Activated T-helper 9 cell treated with anti-CD3 and anti-CD28 coated beads, Interleukin-2, amount 50 U/mL, for 16 hours (primary cell): ENCODE results near the gene NEK1.
"Not testable (repeated sequence)": the region's sequence is repeated elsewhere in the genome, so short reads cannot be mapped to it uniquely, and the experiment has no call there.

ENCODE experiments used
- DNase-seq: peaks from one replicate; pipeline ENCODE4 v3.0.0-alpha.2; 2020; ENCODE audit warnings: low read depth

NEK1 gene

DNA sequence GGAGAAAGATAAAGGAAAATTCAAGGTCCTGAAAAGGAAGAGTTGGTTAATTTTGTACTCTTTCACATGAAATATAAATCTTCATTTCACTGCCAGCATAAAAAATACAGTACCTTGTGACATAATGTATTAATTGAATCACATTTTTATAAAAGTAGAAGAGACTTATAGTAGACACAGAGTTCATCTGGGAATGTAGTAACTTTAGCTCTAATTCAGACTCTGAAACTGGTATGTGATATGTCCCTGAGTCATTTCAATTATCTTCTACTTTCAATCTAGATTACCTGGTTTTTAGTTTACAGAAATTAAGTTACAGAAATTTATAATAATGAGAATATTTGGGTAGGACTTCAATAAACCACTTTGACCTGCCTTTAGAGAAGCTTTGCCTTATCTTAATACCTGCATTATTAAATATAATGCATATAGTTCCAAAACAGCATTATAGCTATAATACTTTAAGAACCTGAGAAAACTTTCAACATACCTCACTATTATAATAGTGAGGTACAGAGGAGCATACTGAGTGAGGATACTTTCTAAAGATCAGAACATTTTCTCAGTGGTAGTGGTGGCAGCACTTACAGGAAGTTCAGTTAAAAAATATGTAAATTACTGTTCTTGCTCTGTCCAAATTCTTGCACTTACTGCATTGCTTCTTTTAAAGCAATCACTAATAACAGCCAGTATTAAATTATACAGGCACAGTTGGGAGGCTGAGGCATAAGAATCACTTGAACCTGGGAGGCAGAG lies 11.2 kb downstream of the NEK1 start:
- no peak for DNase-seq

DNA sequence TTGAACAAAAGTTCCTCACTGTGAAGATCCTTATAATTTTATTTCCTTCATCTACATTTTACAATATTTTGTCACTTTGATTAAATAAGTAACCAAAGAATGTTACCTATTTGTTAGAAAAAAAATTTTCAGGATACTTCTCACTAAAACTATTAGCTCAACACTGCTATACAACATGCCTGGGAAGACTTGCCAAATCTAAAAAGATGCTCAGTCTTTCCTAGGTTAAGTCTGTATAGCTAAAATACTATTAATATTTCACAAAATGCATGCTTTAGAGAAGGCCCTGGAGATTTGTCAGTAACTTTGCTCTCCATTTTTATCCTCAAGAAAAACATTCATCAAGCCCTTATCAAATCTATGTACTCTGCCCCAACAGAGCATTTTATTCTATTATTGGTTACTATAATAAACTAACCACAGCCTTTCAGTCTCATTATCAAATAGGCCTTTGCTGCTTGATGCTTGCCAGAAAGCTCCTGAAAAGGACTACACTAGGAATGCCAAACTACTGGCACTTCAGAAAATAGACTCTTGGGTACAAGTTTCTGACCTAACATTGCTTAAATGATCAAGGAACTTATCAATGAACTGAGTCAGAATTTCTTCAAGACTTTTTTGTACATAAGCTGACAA lies 17.7 kb downstream of the NEK1 start:
- no peak for DNase-seq

DNA sequence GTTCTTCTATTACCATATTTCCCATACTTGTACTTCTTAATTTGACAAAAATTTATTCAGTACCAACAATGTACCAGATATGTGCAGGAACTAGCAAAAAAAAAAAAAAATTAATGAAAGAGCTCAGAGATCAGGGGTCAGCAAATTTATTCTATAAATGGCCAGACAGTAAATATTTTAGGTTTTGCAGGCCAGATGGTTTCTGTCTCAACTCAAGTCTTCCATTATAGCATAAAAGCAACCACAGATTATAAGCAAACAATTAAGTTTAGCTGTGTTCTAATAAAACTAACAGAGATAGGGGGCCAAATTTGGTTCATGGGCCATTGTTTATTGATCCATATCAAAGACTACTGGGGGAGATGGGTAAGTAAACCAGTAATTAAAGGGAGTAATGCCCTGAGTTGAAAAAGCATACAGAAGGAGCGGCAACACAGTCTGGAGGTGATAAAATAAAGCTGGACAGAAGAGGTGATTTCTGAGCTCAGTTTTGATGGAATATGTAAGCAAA lies 19.3 kb downstream of the NEK1 start:
- no peak for DNase-seq

DNA sequence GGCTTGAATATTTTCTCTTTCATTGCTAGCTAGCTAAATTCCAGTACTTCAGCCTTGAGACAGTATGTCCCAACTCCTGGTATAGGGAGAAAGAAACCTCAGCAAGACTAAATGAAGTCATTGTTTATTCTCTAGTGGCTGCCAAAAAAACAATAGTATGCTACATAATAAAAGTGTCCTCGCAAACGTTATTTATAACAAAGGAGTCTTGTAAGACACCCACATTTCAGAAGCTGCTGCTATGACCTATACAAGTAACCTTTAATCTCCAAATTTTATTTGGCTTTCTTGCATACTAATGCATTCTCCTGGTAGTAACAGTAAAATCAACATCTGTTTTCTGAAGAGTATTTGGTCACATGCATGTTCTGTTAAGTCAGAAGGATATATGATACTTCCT lies 28.8 kb downstream of the NEK1 start:
- DNase-seq = no peak

DNA sequence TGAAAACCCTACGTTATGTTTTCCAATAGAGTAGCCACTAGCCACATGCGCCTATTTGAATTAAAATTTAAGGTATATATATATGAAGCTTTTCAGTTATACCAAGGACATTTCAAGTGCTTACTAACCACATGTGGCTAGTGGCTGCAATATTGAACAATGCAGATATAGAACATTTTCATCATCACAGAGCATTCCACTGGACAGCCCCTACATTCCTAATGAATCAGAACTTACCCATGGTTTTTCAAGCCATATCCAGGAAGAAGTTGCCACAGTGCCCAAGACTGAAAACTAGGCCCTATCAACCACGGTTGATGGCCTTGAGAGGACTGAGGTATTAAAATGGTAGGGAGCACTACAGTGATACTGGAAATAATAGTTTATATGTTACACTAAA lies 29.7 kb downstream of the NEK1 start:
- DNase-seq = no peak

DNA sequence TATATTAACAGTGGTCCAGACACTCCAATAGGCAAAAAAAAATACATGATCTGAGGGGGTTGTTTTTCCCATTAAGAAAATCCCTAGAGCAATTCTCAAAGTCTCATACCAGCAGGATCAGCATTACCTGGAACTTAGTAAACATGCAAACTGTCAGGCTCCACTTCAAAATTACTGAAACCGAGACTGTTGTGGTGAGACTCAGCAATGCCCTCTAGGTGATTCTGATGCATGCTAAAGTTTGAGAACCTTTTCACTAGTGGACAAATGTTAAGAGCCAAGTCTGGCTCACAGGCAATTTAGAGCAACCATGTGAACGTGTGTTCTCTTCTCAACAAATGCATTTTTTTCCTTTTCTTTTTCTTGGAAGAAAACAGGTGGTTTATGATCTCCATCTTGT lies 30.2 kb downstream of the NEK1 start:
- DNase-seq = no peak

DNA sequence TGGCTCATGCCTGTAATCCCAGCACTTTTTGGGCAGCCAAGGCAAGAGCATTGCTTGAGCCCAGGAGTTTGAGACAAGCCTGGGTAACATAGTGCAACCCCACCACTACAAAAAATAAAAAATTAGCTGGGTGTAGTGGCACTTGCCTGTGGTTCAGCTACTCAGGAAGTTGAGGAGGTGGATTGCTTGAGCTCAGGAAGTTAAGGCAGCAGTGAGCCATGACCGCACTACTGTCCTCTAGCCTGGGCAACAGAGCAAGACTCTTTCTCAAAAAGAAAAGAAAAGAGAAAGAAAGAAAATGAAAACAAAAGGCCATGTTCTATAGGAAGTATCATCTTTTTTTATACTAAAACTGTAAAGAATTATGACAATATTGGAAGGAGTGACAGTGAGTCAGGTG lies 38.5 kb downstream of the NEK1 start:
- no peak for DNase-seq

- no peak for DNase-seq
Measured at GRCh38 chr4:169571435-169571834, 40.9 kb downstream of the NEK1 start.

- not testable (repeated sequence) for DNase-seq
Measured at GRCh38 chr4:169571012-169571411, 41.4 kb downstream of the NEK1 start.

DNA sequence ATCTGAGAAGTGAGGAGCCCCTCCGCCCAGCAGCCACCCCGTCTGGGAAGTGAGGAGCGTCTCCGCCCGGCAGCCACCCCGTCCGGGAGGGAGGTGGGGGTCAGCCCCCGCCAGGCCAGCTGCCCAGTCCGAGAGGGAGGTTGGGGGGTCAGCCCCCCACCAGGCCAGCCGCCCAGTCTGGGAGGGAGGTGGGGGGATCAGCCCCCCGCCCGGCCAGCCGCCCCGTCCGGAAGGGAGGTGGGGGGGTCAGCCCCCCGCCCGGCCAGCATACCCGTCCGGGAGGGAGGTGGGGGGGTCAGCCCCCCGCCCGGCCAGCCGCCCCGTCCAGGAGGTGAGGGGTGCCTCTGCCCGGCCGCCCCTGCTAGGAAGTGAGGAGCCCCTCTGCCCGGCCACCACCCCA lies 42.1 kb downstream of the NEK1 start:
- DNase-seq = not testable (repeated sequence)

DNA sequence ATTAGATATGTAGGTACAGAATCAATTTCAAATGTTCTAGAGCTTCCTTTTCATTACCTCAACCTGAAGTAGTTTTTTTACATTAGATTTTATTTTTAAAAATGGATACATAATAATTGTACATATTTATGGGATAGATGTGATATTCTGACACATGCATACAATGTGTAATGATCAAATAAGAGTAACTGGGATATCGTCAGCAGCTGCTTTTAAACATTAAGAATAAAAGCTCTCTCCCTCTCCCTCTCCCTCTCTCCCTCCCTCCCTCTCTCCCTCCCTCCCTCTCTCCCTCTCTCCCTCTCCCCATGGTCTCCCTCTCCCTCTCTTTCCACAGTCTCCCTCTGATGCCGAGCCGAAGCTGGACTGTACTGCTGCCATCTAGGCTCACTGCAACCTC lies 43.2 kb downstream of the NEK1 start:
- DNase-seq = not testable (repeated sequence)

- DNase-seq = no peak
Measured at GRCh38 chr4:169567916-169568315, 44.5 kb downstream of the NEK1 start.

- no peak for DNase-seq
Measured at GRCh38 chr4:169566021-169566818, 46.2 kb downstream of the NEK1 start.

DNA sequence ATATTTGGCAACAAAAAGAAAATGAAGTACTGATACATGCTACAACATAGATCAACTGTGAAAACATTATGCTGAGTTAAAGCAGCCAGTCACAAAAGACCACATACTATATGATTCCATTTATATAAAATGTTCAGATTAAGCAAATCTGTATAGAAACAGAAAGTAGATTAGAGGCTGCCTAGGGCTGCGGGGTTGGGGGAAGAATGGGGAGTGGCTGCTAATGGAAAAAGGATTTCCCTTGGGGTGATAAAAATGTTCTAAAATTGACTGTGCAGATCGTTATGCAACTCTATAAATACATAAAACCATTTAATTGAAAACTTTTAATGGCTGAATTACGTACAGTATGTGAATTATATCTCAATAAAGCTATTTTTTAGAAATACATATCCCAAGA lies 46.8 kb downstream of the NEK1 start:
- no peak for DNase-seq

GRCh38 chr4:169557061-169557636 lies 55.2 kb downstream of the NEK1 start:
- no peak for DNase-seq

DNA sequence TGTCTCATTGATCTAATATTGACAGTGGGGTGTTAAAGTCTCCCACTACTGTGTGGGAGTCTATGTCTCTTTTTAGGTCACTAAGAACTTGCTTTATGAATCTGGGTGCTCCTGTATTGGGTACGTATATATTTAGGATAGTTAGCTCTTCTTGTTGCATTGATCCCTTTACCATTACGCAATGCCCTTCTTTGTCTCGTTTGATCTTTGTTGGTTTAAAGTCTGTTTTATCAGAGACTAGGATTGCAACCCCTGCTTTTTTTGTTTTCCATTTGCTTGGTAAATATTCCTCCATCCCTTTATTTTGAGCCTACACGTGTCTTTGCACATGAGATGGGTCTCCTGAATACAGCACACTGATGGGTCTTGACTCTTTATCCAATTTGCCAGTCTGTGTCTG lies 65.8 kb downstream of the NEK1 start:
- not testable (repeated sequence) for DNase-seq

- no peak for DNase-seq
Measured at GRCh38 chr4:169540774-169541173, 71.6 kb downstream of the NEK1 start.

DNA sequence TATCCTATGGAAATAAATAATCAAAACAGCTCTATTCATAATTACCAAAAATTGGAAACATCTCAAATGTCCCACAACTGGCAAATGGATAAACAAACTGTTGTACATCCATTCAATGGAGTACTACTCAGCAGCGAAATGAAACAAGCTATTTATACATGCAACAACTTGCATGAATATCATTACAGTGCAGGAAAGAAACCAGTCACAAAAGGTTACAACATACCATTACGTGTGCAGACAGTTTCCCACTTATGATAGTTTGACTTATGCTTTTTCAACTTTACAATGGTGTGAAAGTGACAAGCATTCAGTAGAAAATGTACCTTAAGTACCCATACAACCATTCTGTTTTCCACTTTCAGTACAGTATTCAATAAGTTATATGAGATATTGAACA lies 82.3 kb downstream of the NEK1 start:
- DNase-seq = no peak

DNA sequence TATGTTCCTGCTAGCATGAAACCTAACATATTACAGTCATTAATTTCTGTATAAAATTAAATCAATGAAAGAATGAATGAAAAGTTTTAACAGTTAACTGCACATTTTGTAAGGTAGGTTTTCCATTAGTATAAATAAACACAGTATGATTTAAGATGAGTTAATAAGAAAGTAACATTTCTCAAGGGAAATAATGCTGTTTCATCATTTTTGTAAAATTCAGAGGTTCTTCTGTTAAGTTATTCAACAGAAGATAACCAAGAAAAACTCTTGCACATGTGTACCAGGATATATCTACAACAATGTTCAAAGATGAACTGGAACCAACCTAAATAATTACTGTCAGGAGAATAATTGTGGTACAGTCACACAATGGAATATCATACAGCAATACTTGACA lies 88.6 kb downstream of the NEK1 start:
- no peak for DNase-seq

DNA sequence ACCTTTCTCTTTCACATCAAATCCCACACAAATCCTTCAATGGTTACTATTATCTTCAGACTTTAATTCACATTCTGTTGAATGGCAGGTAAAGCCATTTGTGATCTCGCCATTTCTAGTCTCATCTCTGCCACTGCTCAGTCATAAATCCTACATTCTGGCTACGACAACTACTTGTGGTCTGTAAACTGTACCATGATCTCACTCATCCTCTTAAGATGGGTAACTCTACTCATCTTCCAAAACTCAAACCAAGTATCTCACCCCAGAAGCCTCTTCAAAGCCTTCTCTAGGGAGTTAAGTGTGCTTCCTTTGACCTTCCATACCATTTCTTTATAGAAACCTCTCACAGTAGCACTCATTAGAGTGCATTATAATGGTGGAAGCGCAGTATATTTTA lies 101.8 kb downstream of the NEK1 start:
- DNase-seq = no peak

GRCh38 chr4:169506903-169507302 lies 105.5 kb downstream of the NEK1 start:
- DNase-seq = no peak

DNA sequence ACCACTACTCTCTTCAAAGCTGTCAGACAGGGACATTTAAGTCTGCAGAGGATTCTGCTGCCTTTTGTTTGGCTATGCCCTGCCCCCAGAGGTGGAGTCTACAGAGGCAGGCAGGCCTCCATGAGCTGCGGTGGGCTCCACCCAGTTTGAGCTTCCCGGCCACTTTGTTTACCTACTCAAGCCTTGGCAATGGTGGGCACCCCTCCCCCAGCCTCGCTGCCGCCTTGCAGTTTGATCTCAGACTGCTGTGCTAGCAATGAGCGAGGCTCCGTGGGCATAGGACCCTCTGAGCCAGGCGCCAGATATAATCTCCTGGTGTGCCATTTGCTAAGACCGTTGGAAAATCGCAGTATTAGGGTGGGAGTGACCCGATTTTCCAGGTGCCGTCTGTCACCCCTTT lies 112.5 kb downstream of the NEK1 start:
- DNase-seq = not testable (repeated sequence)

DNA sequence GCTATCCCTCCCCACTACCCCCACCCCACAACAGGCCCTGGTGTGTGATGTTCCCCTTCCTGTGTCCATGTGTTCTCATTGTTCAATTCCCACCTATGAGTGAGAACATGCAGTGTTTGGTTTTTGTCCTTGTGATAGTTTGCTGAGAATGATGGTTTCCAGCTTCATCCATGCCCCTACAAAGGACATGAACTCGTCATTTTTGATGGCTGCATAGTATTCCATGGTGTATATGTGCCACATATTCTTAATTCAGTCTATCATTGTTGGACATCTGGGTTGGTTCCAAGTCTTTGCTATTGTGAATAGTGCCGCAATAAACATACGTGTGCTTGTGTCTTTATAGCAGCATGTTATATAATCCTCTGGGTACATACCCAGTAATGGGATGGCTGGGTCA lies 118.1 kb downstream of the NEK1 start:
- DNase-seq = not testable (repeated sequence)
